Stimulated activated naive CD8-positive, alpha-beta T cell treated with anti-CD3 and anti-CD28 coated beads, Interleukin-15, amount 100 ng/mL, for 72 hours (primary cell): ENCODE data around the gene METTL17.
A peak's percentile ranks its signal among the peaks of the same experiment; 100 is the strongest.
"Not testable (repeated sequence)": the region's sequence is repeated elsewhere in the genome, so short reads cannot be mapped to it uniquely, and the experiment has no call there.

Experiments
- ATAC-seq: fragments of 150-1000 bp; cut with Tn5 transposase; 2 replicates; pipeline ENCODE4 v1.10.0; 2021; ENCODE audit warnings: mild to moderate bottlenecking, moderate library complexity
- DNase-seq, 2 donors: peaks; one replicate each; pipeline ENCODE4 v3.0.0; 2021 to 2022
- H3K27ac Mint-ChIP-seq, 2 donors: one replicate each; pipeline ENCODE4 v1.8.0; 2022; ENCODE audit warnings: mild to moderate bottlenecking in 2 of 2, mixed read lengths in 2 of 2, moderate library complexity in 2 of 2
- H3K27me3 Mint-ChIP-seq: one replicate; pipeline ENCODE4 v1.8.0; 2022; ENCODE audit warnings: mixed read lengths
- H3K4me1 Mint-ChIP-seq: one replicate; pipeline ENCODE4 v1.8.0; 2022; ENCODE audit warnings: mild to moderate bottlenecking, mixed read lengths
- H3K4me3 Mint-ChIP-seq, 2 donors: one replicate each; pipeline ENCODE4 v1.8.0; 2022; ENCODE audit warnings: mild to moderate bottlenecking in 2 of 2, mixed read lengths in 2 of 2, moderate library complexity in 1 of 2
- H3K9me3 Mint-ChIP-seq, 2 donors: one replicate each; pipeline ENCODE4 v1.8.0; 2022; ENCODE audit warnings: mixed read lengths in 2 of 2

METTL17 gene

GRCh38 chr14:20982646-20983369 is 7.0 kb upstream of the METTL17 start:
- H3K27me3 Mint-ChIP-seq: peaks cover 9% of the 10 kb centered on the region
- peak overlapping the region in 1 of 2 donors; percentile 21 for H3K27ac Mint-ChIP-seq
- H3K4me3 Mint-ChIP-seq: no peak overlapping the region
- ATAC-seq (no peak), DNase-seq (no peak)
- no peaks in the 10 kb centered on the region for H3K9me3 Mint-ChIP-seq
- H3K4me1 Mint-ChIP-seq: peaks cover 8% of the 10 kb centered on the region

- peaks cover 24% of the 10 kb centered on the region for H3K4me1 Mint-ChIP-seq
- H3K4me3 Mint-ChIP-seq, H3K27me3 Mint-ChIP-seq, ATAC-seq, DNase-seq, H3K27ac Mint-ChIP-seq, H3K9me3 Mint-ChIP-seq: not testable (repeated sequence)
Measured at GRCh38 chr14:20985650-20986049, 4.1 kb upstream of the METTL17 start.

GRCh38 chr14:20986811-20987210 is 3.0 kb upstream of the METTL17 start:
- ATAC-seq (no peak), DNase-seq (no peak)
- Mint-ChIP-seq H3K27me3 (no peaks in the 10 kb centered on the region), H3K4me1 (peaks cover 35% of the 10 kb centered on the region), H3K9me3 (no peaks in the 10 kb centered on the region), H3K4me3 (no peak overlapping the region), H3K27ac (no peak overlapping the region)

- Mint-ChIP-seq H3K4me3 (peak overlapping the region in 1 of 2 donors; percentile 45), H3K27ac (no peak overlapping the region), H3K9me3 (no peaks in the 10 kb centered on the region), H3K4me1 (peaks cover 41% of the 10 kb centered on the region), H3K27me3 (no peaks in the 10 kb centered on the region)
- DNase-seq: no peak
- ATAC-seq: no peak
Measured at GRCh38 chr14:20988717-20989470, 886 bp upstream of the METTL17 start.

- Mint-ChIP-seq H3K27me3 (no peaks in the 10 kb centered on the region), H3K27ac (peak overlapping the region; percentile 94 to 96), H3K4me3 (peak overlapping the region; percentile 95 to 96), H3K9me3 (no peaks in the 10 kb centered on the region), H3K4me1 (peaks cover 41% of the 10 kb centered on the region)
- no peak for ATAC-seq
- no peak for DNase-seq
Measured at GRCh38 chr14:20989471-20989786, 351 bp upstream of the METTL17 start.

- no peaks in the 10 kb centered on the region for H3K27me3 Mint-ChIP-seq
- H3K9me3 Mint-ChIP-seq: no peaks in the 10 kb centered on the region
- no peak overlapping the region for H3K4me3 Mint-ChIP-seq
- DNase-seq: no peak
- peaks cover 24% of the 10 kb centered on the region for H3K4me1 Mint-ChIP-seq
- no peak for ATAC-seq
- H3K27ac Mint-ChIP-seq: no peak overlapping the region
Measured at GRCh38 chr14:20996521-20996920, 6.7 kb downstream of the METTL17 start.

GRCh38 chr14:20997115-20997514 is 7.3 kb downstream of the METTL17 start:
- no peak for ATAC-seq
- Mint-ChIP-seq H3K27ac (no peak overlapping the region), H3K27me3 (no peaks in the 10 kb centered on the region), H3K4me1 (peaks cover 18% of the 10 kb centered on the region), H3K9me3 (no peaks in the 10 kb centered on the region), H3K4me3 (no peak overlapping the region)
- no peak for DNase-seq

GRCh38 chr14:20997564-20997963 is 7.8 kb downstream of the METTL17 start:
- no peak for ATAC-seq

GRCh38 chr14:20998139-20998538 is 8.4 kb downstream of the METTL17 start:
- H3K27ac Mint-ChIP-seq: peak overlapping the region in 1 of 2 donors; percentile 56
- no peaks in the 10 kb centered on the region for H3K27me3 Mint-ChIP-seq
- H3K4me1 Mint-ChIP-seq: peaks cover 15% of the 10 kb centered on the region
- ATAC-seq: no peak
- no peak for DNase-seq
- H3K9me3 Mint-ChIP-seq: no peaks in the 10 kb centered on the region
- no peak overlapping the region for H3K4me3 Mint-ChIP-seq

More at GRCh38 chr14:20997564-20997963, 7.8 kb downstream of the METTL17 start:
- Mint-ChIP-seq H3K27ac (no peak overlapping the region), H3K4me3 (no peak overlapping the region), H3K9me3 (no peaks in the 10 kb centered on the region), H3K4me1 (peaks cover 15% of the 10 kb centered on the region), H3K27me3 (no peaks in the 10 kb centered on the region)
- DNase-seq: no peak

GRCh38 chr14:20998674-20999366 is 9.0 kb downstream of the METTL17 start, which contains the start of gene SLC39A2:
SLC39A2 (plus strand) TSS chr14:20999293; CDS start chr14:20999447, 154 bp downstream.
- H3K4me3 Mint-ChIP-seq: no peak within 1 kb of the TSS
- peak within 1 kb of the TSS in 1 of 2 donors; percentile 56 for H3K27ac Mint-ChIP-seq
- no peak for DNase-seq
- peaks cover 15% of the 10 kb centered on the region for H3K4me1 Mint-ChIP-seq
- ATAC-seq: peak; percentile 20
- no peaks in the 10 kb centered on the region for H3K9me3 Mint-ChIP-seq
- H3K27me3 Mint-ChIP-seq: no peaks in the 10 kb centered on the region

- Mint-ChIP-seq H3K27ac (no peak overlapping the region), H3K4me3 (no peak overlapping the region), H3K27me3 (no peaks in the 10 kb centered on the region), H3K4me1 (peaks cover 15% of the 10 kb centered on the region), H3K9me3 (no peaks in the 10 kb centered on the region)
- ATAC-seq (peak; percentile 9), DNase-seq (no peak)
Measured at GRCh38 chr14:20999591-20999990, 9.8 kb downstream of the METTL17 start.

GRCh38 chr14:21001218-21001617 is 11.4 kb downstream of the METTL17 start:
- ATAC-seq (no peak), DNase-seq (no peak)
- no peaks in the 10 kb centered on the region for H3K27me3 Mint-ChIP-seq
- peaks cover 5% of the 10 kb centered on the region for H3K4me1 Mint-ChIP-seq
- H3K9me3 Mint-ChIP-seq: no peaks in the 10 kb centered on the region
- no peak overlapping the region for H3K4me3 Mint-ChIP-seq
- H3K27ac Mint-ChIP-seq: no peak overlapping the region

GRCh38 chr14:21003788-21004346 is 14.1 kb downstream of the METTL17 start:
- Mint-ChIP-seq H3K4me3 (no peak overlapping the region), H3K4me1 (no peaks in the 10 kb centered on the region), H3K9me3 (no peaks in the 10 kb centered on the region), H3K27me3 (no peaks in the 10 kb centered on the region), H3K27ac (no peak overlapping the region)
- no peak for DNase-seq
- ATAC-seq: no peak

GRCh38 chr14:21009721-21010120 is 19.9 kb downstream of the METTL17 start:
- H3K27ac Mint-ChIP-seq, DNase-seq, ATAC-seq, H3K9me3 Mint-ChIP-seq, H3K4me3 Mint-ChIP-seq, H3K4me1 Mint-ChIP-seq: not testable (repeated sequence)
- H3K27me3 Mint-ChIP-seq: peaks cover 35% of the 10 kb centered on the region

- Mint-ChIP-seq H3K27me3 (peaks cover 35% of the 10 kb centered on the region), H3K4me1 (no peaks in the 10 kb centered on the region), H3K27ac (no peak overlapping the region), H3K4me3 (no peak overlapping the region), H3K9me3 (no peaks in the 10 kb centered on the region)
- ATAC-seq (no peak), DNase-seq (no peak)
Measured at GRCh38 chr14:21011136-21011535, 21.4 kb downstream of the METTL17 start.
